SK-N-SH (cell line): ENCODE data around the gene BAIAP2.

Source experiments
- EZH2phosphoT487 ChIP-seq: fragments of 200-600 bp; sonication (generic); IDR thresholded peaks from 2 replicates; pipeline ENCODE4 v1.6.1; 2017; ENCODE audit warnings: low read depth, mixed run types, mild to moderate bottlenecking, antibody characterized with exemption, moderate library complexity, borderline replicate concordance
- FOXM1 ChIP-seq: IDR thresholded peaks from 2 replicates; pipeline ENCODE4 v1.4.0; 2012; ENCODE audit warnings: low read depth, mild to moderate bottlenecking
- JUND ChIP-seq: IDR thresholded peaks from 2 replicates; pipeline ENCODE4 v1.4.0; 2012
- MEF2A ChIP-seq: IDR thresholded peaks from 2 replicates; pipeline ENCODE4 v1.4.0; 2012; ENCODE audit warnings: low read depth, borderline replicate concordance
- NRF1 ChIP-seq: IDR thresholded peaks from 2 replicates; pipeline ENCODE4 v1.6.1; 2012; ENCODE audit warnings: low read depth, mild to moderate bottlenecking, low read length
- POLR2AphosphoS5 ChIP-seq: IDR thresholded peaks from 2 replicates; pipeline ENCODE4 v1.6.1; 2012; ENCODE audit warnings: low read depth, low read length
- RCOR1 ChIP-seq: fragments of 150-350 bp; IDR thresholded peaks from 2 replicates; pipeline ENCODE4 v1.6.1; 2017; ENCODE audit warnings: antibody characterized with exemption, low read length
- TCF12 ChIP-seq: IDR thresholded peaks from 2 replicates; pipeline ENCODE4 v1.4.0; 2012
- TEAD4 ChIP-seq: IDR thresholded peaks from 2 replicates; pipeline ENCODE4 v1.4.0; 2012; ENCODE audit warnings: mild to moderate bottlenecking, borderline replicate concordance; ENCODE audit not compliant: insufficient read depth
- TF ChIP-seq, protein P1 (sequence below): fragments of 200-600 bp; sonication (generic); IDR thresholded peaks from 2 replicates; pipeline ENCODE4 v1.6.1; 2017; ENCODE audit warnings: antibody characterized with exemption, mild to moderate bottlenecking, moderate library complexity
- TF ChIP-seq, protein P2 (sequence below): IDR thresholded peaks from 2 replicates; pipeline ENCODE4 v1.4.0; 2012; ENCODE audit warnings: low read depth, borderline replicate concordance
- TF ChIP-seq, protein P3 (sequence below): IDR thresholded peaks from 2 replicates; pipeline ENCODE4 v1.6.1; 2012; ENCODE audit warnings: mild to moderate bottlenecking, low read depth, low read length, moderate library complexity
- TF ChIP-seq, protein P4 (sequence below): IDR thresholded peaks from 2 replicates; pipeline ENCODE4; 2012

DNA sequence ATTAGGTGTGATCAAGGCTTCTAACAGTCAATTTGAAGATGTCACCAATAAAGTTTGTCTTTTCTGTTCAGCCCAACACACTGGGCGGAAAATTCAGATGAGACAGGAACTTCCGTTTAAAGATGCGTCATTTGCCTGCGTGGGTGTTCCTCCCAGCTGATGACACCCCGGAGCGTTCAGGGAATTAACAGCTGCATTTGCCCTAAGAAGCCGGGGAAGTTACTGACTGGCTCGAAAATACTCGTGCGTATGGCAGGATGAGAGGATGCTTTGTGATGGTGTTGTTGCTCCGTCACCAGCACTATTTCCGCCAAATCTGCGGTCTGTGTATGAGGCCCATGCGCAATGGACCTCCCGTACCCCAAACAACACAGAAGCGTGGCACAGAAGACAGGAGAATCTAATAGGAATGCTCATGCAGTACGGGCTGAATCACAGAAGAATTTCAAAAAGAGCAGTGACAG lies 118.4 kb downstream of the BAIAP2 start:
- TF ChIP-seq EZH2phosphoT487 (no peak), MEF2A (no peak), FOXM1 (no peak), RCOR1 (no peak), TCF12 (no peak), TEAD4 (no peak), JUND (no peak), POLR2AphosphoS5 (no peak), NRF1 (no peak)
- TF ChIP-seq, protein P1, sequence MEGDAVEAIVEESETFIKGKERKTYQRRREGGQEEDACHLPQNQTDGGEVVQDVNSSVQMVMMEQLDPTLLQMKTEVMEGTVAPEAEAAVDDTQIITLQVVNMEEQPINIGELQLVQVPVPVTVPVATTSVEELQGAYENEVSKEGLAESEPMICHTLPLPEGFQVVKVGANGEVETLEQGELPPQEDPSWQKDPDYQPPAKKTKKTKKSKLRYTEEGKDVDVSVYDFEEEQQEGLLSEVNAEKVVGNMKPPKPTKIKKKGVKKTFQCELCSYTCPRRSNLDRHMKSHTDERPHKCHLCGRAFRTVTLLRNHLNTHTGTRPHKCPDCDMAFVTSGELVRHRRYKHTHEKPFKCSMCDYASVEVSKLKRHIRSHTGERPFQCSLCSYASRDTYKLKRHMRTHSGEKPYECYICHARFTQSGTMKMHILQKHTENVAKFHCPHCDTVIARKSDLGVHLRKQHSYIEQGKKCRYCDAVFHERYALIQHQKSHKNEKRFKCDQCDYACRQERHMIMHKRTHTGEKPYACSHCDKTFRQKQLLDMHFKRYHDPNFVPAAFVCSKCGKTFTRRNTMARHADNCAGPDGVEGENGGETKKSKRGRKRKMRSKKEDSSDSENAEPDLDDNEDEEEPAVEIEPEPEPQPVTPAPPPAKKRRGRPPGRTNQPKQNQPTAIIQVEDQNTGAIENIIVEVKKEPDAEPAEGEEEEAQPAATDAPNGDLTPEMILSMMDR: no peak
- TF ChIP-seq, protein P2, sequence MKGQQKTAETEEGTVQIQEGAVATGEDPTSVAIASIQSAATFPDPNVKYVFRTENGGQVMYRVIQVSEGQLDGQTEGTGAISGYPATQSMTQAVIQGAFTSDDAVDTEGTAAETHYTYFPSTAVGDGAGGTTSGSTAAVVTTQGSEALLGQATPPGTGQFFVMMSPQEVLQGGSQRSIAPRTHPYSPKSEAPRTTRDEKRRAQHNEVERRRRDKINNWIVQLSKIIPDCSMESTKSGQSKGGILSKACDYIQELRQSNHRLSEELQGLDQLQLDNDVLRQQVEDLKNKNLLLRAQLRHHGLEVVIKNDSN: no peak
- TF ChIP-seq, protein P3, sequence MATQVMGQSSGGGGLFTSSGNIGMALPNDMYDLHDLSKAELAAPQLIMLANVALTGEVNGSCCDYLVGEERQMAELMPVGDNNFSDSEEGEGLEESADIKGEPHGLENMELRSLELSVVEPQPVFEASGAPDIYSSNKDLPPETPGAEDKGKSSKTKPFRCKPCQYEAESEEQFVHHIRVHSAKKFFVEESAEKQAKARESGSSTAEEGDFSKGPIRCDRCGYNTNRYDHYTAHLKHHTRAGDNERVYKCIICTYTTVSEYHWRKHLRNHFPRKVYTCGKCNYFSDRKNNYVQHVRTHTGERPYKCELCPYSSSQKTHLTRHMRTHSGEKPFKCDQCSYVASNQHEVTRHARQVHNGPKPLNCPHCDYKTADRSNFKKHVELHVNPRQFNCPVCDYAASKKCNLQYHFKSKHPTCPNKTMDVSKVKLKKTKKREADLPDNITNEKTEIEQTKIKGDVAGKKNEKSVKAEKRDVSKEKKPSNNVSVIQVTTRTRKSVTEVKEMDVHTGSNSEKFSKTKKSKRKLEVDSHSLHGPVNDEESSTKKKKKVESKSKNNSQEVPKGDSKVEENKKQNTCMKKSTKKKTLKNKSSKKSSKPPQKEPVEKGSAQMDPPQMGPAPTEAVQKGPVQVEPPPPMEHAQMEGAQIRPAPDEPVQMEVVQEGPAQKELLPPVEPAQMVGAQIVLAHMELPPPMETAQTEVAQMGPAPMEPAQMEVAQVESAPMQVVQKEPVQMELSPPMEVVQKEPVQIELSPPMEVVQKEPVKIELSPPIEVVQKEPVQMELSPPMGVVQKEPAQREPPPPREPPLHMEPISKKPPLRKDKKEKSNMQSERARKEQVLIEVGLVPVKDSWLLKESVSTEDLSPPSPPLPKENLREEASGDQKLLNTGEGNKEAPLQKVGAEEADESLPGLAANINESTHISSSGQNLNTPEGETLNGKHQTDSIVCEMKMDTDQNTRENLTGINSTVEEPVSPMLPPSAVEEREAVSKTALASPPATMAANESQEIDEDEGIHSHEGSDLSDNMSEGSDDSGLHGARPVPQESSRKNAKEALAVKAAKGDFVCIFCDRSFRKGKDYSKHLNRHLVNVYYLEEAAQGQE: no peak
- TF ChIP-seq, protein P4, sequence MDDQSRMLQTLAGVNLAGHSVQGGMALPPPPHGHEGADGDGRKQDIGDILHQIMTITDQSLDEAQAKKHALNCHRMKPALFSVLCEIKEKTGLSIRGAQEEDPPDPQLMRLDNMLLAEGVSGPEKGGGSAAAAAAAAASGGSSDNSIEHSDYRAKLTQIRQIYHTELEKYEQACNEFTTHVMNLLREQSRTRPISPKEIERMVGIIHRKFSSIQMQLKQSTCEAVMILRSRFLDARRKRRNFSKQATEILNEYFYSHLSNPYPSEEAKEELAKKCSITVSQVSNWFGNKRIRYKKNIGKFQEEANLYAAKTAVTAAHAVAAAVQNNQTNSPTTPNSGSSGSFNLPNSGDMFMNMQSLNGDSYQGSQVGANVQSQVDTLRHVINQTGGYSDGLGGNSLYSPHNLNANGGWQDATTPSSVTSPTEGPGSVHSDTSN: no peak
